ENCODE results near the gene ATF1. TPM values are rescaled to one million over a fixed set of nuclear protein-coding genes. Genes with fewer than 3 reads are reported as not detected.

Gene ATF1
- total and polyA plus RNA-seq, 10 of the 15 experiments (the other 5 are each of a cell fraction or from before 2014, with no cell fraction given) = 15.4 to 92.0 (median 33.6) TPM

- CTCF ChIA-PET = interaction anchor here (1.0 kb wide), 1 partner anchor 235 kb away, joined by 4 read pairs; the partner anchor contains the start of gene DIP2B
- FAIRE-seq = no peak
- no peak for ATAC-seq
Observed at GRCh38 chr12:50739611-50740010, 24.3 kb upstream of the ATF1 start.

More at GRCh38 chr12:50739611-50740010, 24.3 kb upstream of the ATF1 start:
- H3K4me1 ChIP-seq (ENCODE audit: control insufficient read depth, insufficient read depth, low read length) = no peaks in the 10 kb centered on the region
- H2AFZ ChIP-seq (ENCODE audit: control insufficient read depth, low read depth, low read length) = no peak overlapping the region
- no peaks in the 10 kb centered on the region for H4K20me1 ChIP-seq (ENCODE audit: control insufficient read depth, insufficient read depth)
- no peaks in the 10 kb centered on the region for H3K79me2 ChIP-seq (ENCODE audit: control insufficient read depth, insufficient read depth, low read length)
- no TSS peak for BruUV-seq (replicated peaks)
- DNase-seq (ENCODE audit: low read depth, low spot score) = no peak
- ChIA-PET SMC1A (ENCODE audit: uncharacterized antibody, unreplicated experiment) (interaction anchor here (1.1 kb wide), 1 partner anchor 11 kb away, joined by 3 read pairs; no protein-coding TSS in a partner anchor), POLR2A (no interaction called here), RAD21 (ENCODE audit: unreplicated experiment) (no interaction called here)
- in situ Hi-C loops (cut with MboI) = no loop called here
- WGBS (ENCODE audit: insufficient coverage, insufficient replicate concordance, low lambda C conversion rate, missing lambda C conversion rate) = 87% methylated on average over 7 of the region's 7 CpGs
- H3K27ac ChIP-seq (ENCODE audit: control insufficient read depth, insufficient read depth) = no peak overlapping the region
- TF ChIP-seq PAX8 (IDR thresholded peaks at IDR 0.05) (no peak), MAX (IDR thresholded peaks at IDR 0.05; ENCODE audit: low read depth, low read length) (no peak), CHD1 (IDR thresholded peaks at IDR 0.05; ENCODE audit: low read depth, low read length) (no peak), ZNF24 (IDR thresholded peaks at IDR 0.05) (no peak), ZNF592 (IDR thresholded peaks at IDR 0.05) (no peak), SIN3A (IDR thresholded peaks at IDR 0.05; ENCODE audit: low read depth, low read length) (no peak), LARP7 (IDR thresholded peaks at IDR 0.05) (no peak), CREM (IDR thresholded peaks at IDR 0.05; ENCODE audit: low read depth) (no peak), TAF1 (IDR thresholded peaks at IDR 0.05; ENCODE audit: borderline replicate concordance, low read depth, low read length) (no peak), ZBTB11 (CRISPR knock-in tag; IDR thresholded peaks at IDR 0.05) (no peak), HDAC2 (IDR thresholded peaks at IDR 0.05) (no peak), YY1 (IDR thresholded peaks at IDR 0.05; ENCODE audit: low read depth, low read length) (no peak), HDAC6 (IDR thresholded peaks at IDR 0.05; ENCODE audit: unreplicated experiment) (no peak), NFYA (IDR thresholded peaks at IDR 0.05; ENCODE audit: borderline replicate concordance, low read depth, low read length) (no peak)
- no peak overlapping the region for H3K9ac ChIP-seq (ENCODE audit: control insufficient read depth, insufficient read depth, low read length)
- H3K4me2 ChIP-seq (ENCODE audit: control insufficient read depth, insufficient read depth) = no peak overlapping the region
- peaks cover 4 to 33% of the 10 kb centered on the region in 2 experiments for H3K36me3 ChIP-seq (ENCODE audit: control insufficient read depth in 2 of 2, insufficient read depth in 2 of 2, low read length in 1 of 2)
- no peak overlapping the region for H3K4me3 ChIP-seq
- H3K9me3 ChIP-seq (replicated peaks; ENCODE audit: control insufficient read depth, insufficient read depth, low read length) = no peaks in the 10 kb centered on the region
- intact Hi-C loops (cut with micrococcal nuclease; ENCODE audit: unreplicated experiment) = no loop called here
- no peaks in the 10 kb centered on the region for H3K27me3 ChIP-seq (replicated peaks in 1 of 2; ENCODE audit: control insufficient read depth in 2 of 2, insufficient read depth in 2 of 2, low read length in 1 of 2)

All from GM12878 (cell line).